HCT116 (cell line): ENCODE data around the gene RCAN3. TPM values are rescaled to one million over a fixed set of nuclear protein-coding genes. Genes with fewer than 3 reads are reported as not detected.

Experiments used
- total RNA-seq: library from RNA; stranded (reverse); gene quantifications from one replicate; pipeline ENCODE4 v1.2.1, GENCODE V29; 2021; ENCODE audit not compliant: unreplicated experiment

The RCAN3 gene
- total RNA-seq, 1 experiment from 2014 or later, result 13.3 TPM

Other genes starting within 250 kb of the RCAN3 start
- gene GRHL3, start 183.5 kb upstream of the RCAN3 start, total RNA-seq, result 1.0 TPM
- gene STPG1, start 89.1 kb upstream of the RCAN3 start, total RNA-seq, result 13.4 TPM
- gene NIPAL3, start 87.0 kb upstream of the RCAN3 start, total RNA-seq, result 16.6 TPM
- 0.84 TPM for gene NCMAP, start 53.3 kb downstream of the RCAN3 start, total RNA-seq
- gene SRRM1, start 140.5 kb downstream of the RCAN3 start, total RNA-seq, result 184 TPM
- gene CLIC4, start 242.6 kb downstream of the RCAN3 start, total RNA-seq, result 77.2 TPM